GM10266 (cell line): ENCODE measurements around the gene CMTM4.
"Not testable (repeated sequence)": the region's sequence is repeated elsewhere in the genome, so short reads cannot be mapped to it uniquely, and the experiment has no call there.

Source experiments
- DNase-seq: peaks from one replicate; pipeline ENCODE4 v3.0.0; 2012; ENCODE audit errors: extremely low spot score
- TF ChIP-seq, protein P1 (sequence below): IDR thresholded peaks from 2 replicates; pipeline ENCODE4 v1.5.1; 2012; ENCODE audit warnings: mild to moderate bottlenecking, low read depth; ENCODE audit not compliant: control insufficient read depth, insufficient read depth; ENCODE audit errors: missing control alignments

CMTM4 gene

DNA sequence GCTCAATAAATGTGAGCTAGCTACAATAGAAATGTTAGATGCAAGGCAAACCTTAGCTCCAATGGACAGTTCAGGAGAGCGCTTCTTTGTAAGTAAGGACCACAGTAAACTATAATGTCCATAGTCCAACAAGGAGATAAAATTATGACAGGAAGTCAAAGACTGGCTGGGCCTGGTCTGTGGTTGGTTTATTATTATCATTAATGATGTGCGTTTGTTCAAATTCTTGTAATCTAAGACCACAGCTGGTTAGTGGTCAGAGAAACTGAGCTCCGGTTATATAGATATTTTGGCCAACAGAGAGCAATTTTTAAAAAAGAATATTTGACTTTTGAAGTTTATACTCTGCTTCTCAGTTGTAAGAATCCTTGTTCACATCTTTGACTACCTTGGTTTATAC is 122.0 kb downstream of the CMTM4 start:
- DNase-seq = no peak
- TF ChIP-seq, protein P1, sequence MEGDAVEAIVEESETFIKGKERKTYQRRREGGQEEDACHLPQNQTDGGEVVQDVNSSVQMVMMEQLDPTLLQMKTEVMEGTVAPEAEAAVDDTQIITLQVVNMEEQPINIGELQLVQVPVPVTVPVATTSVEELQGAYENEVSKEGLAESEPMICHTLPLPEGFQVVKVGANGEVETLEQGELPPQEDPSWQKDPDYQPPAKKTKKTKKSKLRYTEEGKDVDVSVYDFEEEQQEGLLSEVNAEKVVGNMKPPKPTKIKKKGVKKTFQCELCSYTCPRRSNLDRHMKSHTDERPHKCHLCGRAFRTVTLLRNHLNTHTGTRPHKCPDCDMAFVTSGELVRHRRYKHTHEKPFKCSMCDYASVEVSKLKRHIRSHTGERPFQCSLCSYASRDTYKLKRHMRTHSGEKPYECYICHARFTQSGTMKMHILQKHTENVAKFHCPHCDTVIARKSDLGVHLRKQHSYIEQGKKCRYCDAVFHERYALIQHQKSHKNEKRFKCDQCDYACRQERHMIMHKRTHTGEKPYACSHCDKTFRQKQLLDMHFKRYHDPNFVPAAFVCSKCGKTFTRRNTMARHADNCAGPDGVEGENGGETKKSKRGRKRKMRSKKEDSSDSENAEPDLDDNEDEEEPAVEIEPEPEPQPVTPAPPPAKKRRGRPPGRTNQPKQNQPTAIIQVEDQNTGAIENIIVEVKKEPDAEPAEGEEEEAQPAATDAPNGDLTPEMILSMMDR = no peak

- no peak for DNase-seq
These were observed 122.5 kb downstream of the CMTM4 start for GRCh38 chr16:66574081-66574480.

DNA sequence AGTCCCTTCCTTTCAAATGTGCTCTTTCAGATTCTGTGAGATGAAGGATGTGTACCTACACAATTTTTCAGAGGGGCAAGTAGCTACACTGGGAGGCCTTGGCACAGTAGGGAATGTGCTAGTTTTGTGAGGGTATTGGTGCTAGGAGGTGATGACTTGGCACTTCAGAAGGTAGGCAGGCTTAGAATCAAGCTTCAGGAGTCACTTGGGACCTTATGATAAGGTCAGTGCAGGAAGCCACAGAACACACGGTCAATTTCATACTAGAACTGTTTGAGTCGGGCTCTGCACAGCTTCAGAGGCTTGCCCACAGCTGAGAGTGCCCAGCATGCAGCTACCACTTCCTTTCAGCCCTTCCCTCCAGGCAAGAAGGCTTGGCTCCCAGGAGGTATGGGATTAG is 124.2 kb downstream of the CMTM4 start:
- TF ChIP-seq, protein P1 = no peak
- no peak for DNase-seq

More at GRCh38 chr16:66574081-66574480, 122.5 kb downstream of the CMTM4 start:
- TF ChIP-seq, protein P1 = no peak

DNA sequence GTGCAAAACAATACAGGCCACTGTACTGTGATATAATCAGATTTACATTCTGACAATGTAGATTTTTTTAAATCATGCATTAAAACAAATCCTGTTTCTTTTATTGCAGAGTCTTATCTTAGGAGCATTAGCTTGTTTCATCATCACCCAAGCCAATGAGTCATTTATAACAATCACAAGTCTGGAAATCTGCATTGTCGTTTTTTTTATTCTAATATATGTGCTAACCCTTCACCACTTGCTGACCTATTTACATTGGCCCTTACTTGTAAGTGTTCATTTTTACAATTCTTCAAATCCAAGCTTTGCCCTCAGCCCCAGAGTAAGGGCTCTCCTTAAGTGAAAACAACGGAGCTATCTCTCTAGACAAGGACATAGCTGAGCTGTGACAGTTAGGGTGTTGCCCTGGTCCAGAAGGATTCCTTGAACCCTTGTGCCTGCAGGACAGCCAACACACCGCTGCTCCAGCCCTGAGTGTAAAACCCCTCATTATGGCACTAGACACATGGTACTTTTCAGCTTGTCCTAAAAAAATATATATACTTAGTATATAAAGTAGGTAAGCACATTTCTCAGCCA is 126.6 kb downstream of the CMTM4 start:
- DNase-seq = no peak
- TF ChIP-seq, protein P1 = no peak

GRCh38 chr16:66569131-66569530 is 127.4 kb downstream of the CMTM4 start:
- DNase-seq = no peak
- TF ChIP-seq, protein P1 = no peak

DNA sequence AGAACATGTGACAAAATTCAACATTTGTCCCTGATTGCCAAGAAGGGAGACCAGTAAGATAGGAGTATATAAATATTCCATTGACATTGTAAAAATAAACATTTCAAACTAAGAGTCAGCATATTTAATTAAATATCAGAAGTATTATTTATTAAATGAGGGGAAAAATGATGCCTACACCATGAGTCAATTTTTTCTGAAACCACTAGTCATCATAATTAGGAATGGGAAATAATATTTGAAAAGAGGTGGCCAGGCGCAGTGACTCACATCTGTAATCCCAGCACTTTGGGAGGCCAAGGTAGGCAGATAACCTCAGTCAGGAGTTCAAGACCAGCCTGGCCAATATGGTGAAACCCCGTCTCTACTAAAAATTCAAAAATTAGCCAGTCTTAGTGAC is 128.2 kb downstream of the CMTM4 start:
- TF ChIP-seq, protein P1 = no peak
- DNase-seq = no peak

GRCh38 chr16:66567270-66567669 is 129.3 kb downstream of the CMTM4 start:
- not testable (repeated sequence) for DNase-seq
